ENCODE data around the gene ZNF695. TPM values are rescaled to one million over a fixed set of nuclear protein-coding genes. Genes with fewer than 3 reads are reported as not detected.
"Not testable (repeated sequence)": the region's sequence is repeated elsewhere in the genome, so short reads cannot be mapped to it uniquely, and the experiment has no call there.

ZNF695 gene
- not detected for total RNA-seq

GRCh38 chr1:247007511-247008405 lies at the start of gene ZNF695:
TSS of gene ZNF695 (minus strand) at chr1:247008057. CDS start at chr1:247007908, 149 bp downstream.
- DNase-seq: peak; percentile 16

- no peak for DNase-seq
Measured at GRCh38 chr1:247056071-247056470, 48.2 kb upstream of the ZNF695 start.

GRCh38 chr1:247054992-247055415 lies 47.1 kb upstream of the ZNF695 start:
- DNase-seq: no peak

GRCh38 chr1:247047702-247048101 lies 39.8 kb upstream of the ZNF695 start:
- no peak for DNase-seq

GRCh38 chr1:247047260-247047659 lies 39.4 kb upstream of the ZNF695 start:
- DNase-seq: no peak

- no peak for DNase-seq
Measured at GRCh38 chr1:247043406-247043805, 35.5 kb upstream of the ZNF695 start.

GRCh38 chr1:247037511-247038320 lies 29.9 kb upstream of the ZNF695 start:
- no peak for DNase-seq

GRCh38 chr1:247032306-247032705 lies 24.4 kb upstream of the ZNF695 start:
- DNase-seq: not testable (repeated sequence)

- not testable (repeated sequence) for DNase-seq
Measured at GRCh38 chr1:247024658-247025057, 16.8 kb upstream of the ZNF695 start.

GRCh38 chr1:247013391-247013790 lies 5.5 kb upstream of the ZNF695 start:
- DNase-seq: no peak

GRCh38 chr1:247008406-247008799 lies 546 bp upstream of the ZNF695 start:
- no peak for DNase-seq

- DNase-seq: not testable (repeated sequence)
Measured at GRCh38 chr1:247004081-247004480, 3.8 kb downstream of the ZNF695 start.

GRCh38 chr1:246989901-246990300 lies 18.0 kb downstream of the ZNF695 start:
- no peak for DNase-seq

- DNase-seq: no peak
Measured at GRCh38 chr1:246988316-246988715, 19.5 kb downstream of the ZNF695 start.

GRCh38 chr1:246987083-246987690 lies 20.7 kb downstream of the ZNF695 start:
- no peak for DNase-seq

GRCh38 chr1:246978785-246979184 lies 29.1 kb downstream of the ZNF695 start:
- no peak for DNase-seq

GRCh38 chr1:246978281-246978680 lies 29.6 kb downstream of the ZNF695 start:
- no peak for DNase-seq

- no peak for DNase-seq
Measured at GRCh38 chr1:246971969-246972368, 35.9 kb downstream of the ZNF695 start.

GRCh38 chr1:246971090-246971721 lies 36.7 kb downstream of the ZNF695 start:
- peak; percentile 14 for DNase-seq

GRCh38 chr1:246969621-246970020 lies 38.2 kb downstream of the ZNF695 start:
- DNase-seq: no peak

GRCh38 chr1:246966502-246966901 lies 41.4 kb downstream of the ZNF695 start:
- DNase-seq: no peak

- DNase-seq: no peak
Measured at GRCh38 chr1:246959944-246960693, 47.7 kb downstream of the ZNF695 start.
